HepG2 (cell line): ENCODE results near the gene PEPD. TPM values are rescaled to one million over a fixed set of nuclear protein-coding genes. Genes with fewer than 3 reads are reported as not detected.

Experiments used
- ARID3A ChIP-seq: IDR thresholded peaks from 2 replicates; pipeline ENCODE4 v1.6.1; 2012; ENCODE audit warnings: low read depth, low read length, improper control_type of control experiment
- ARNT ChIP-seq: fragments of 450-650 bp; IDR thresholded peaks from 2 replicates; pipeline ENCODE4 v1.6.1; 2017
- CREB1 ChIP-seq, 2 experiments: fragments of 450-650 bp in 1 of 2; IDR thresholded peaks; 2 replicates each; pipeline ENCODE4 v1.6.1; 2016 to 2017; ENCODE audit warnings: control low read depth in 1 of 2, mild to moderate bottlenecking in 1 of 2, missing compliant biosample characterization in 1 of 2, missing genetic modification characterization in 1 of 2
- KAT2B ChIP-seq: fragments of 150-350 bp; IDR thresholded peaks from 2 replicates; pipeline ENCODE4 v1.6.1; 2014; ENCODE audit warnings: low read depth, low read length, borderline replicate concordance
- NFE2 ChIP-seq: sonication (generic); formaldehyde crosslinking; IDR thresholded peaks from 2 replicates; pipeline ENCODE4 v1.4.0; 2020; ENCODE audit warnings: missing genetic modification reagents
- ZBTB40 ChIP-seq, 2 experiments: fragments of 450-650 bp in 1 of 2; sonication (generic) in 1 of 2; formaldehyde crosslinking in 1 of 2; IDR thresholded peaks; 2 replicates each; pipeline versions ENCODE4 v1.6.1 to v1.8.0; 2016 to 2022; ENCODE audit warnings: antibody characterized with exemption in 1 of 2, mild to moderate bottlenecking in 1 of 2, missing genetic modification reagents in 1 of 2
- ZEB1 ChIP-seq: IDR thresholded peaks from 2 replicates; pipeline ENCODE4 v1.6.1; 2012; ENCODE audit warnings: mild to moderate bottlenecking, low read depth, inconsistent platforms; ENCODE audit not compliant: insufficient replicate concordance
- ZHX2 ChIP-seq, 2 experiments: sonication (generic) in 1 of 2; formaldehyde crosslinking in 1 of 2; IDR thresholded peaks; 2 replicates each; pipeline versions ENCODE4 v1.6.1 to v1.9.0; 2014 to 2022; ENCODE audit warnings: antibody characterized with exemption in 1 of 2, borderline replicate concordance in 1 of 2, inconsistent platforms in 1 of 2, low read depth in 1 of 2, missing genetic modification reagents in 1 of 2
- polyA plus RNA-seq, 8 experiments: library from polyadenylated mRNA; depleted of rRNA in 3 of 8; stranded (reverse) in 7 of 8; unstranded in 1 of 8; fragments of >200 nt; fragmentation: Illumina TruSeq in 4 of 8; extraction: Trizol in 4 of 8; gene quantifications; 2 replicates each; pipeline versions ENCODE4 v1.2.1 to v1.2.3, GENCODE V29; 2011 to 2016; ENCODE audit warnings: low read depth in 4 of 8, missing spikeins in 1 of 8, mixed read lengths in 1 of 8; ENCODE audit not compliant: insufficient read depth in 1 of 8
- total RNA-seq, 5 experiments: library from RNA; depleted of rRNA; stranded (reverse); fragments of >200 nt; fragmentation: Illumina TruSeq; extraction: Trizol; gene quantifications; 2 replicates each; pipeline ENCODE4 v1.2.3, GENCODE V29; 2016; ENCODE audit warnings: low read depth in 1 of 5

PEPD gene
- total and polyA plus RNA-seq, 2 of the 13 experiments (the other 11 are each of a cell fraction or from before 2014, with no cell fraction given) = 60.7 to 75.1 TPM

GRCh38 chr19:33394006-33394722 is 127.4 kb downstream of the PEPD start (continued):
- TF ChIP-seq ZEB1 = no peak
- TF ChIP-seq CREB1 (IDR thresholded peaks at IDR 0.05) = no peak
- no peak for TF ChIP-seq CREB1 (CRISPR knock-in tag; IDR thresholded peaks at IDR 0.05)
- TF ChIP-seq ZBTB40 (IDR thresholded peaks at IDR 0.05) = no peak
- TF ChIP-seq ZBTB40 (CRISPR knock-in tag; IDR thresholded peaks at IDR 0.05) = no peak; the same call in 1 of the 2 replicates
- no peak for TF ChIP-seq ARID3A
- no peak for TF ChIP-seq ZHX2 (IDR thresholded peaks at IDR 0.05; ENCODE audit: low read depth)
- TF ChIP-seq ZHX2 (CRISPR knock-in tag; IDR thresholded peaks at IDR 0.05; ENCODE audit: borderline replicate concordance) = no peak
- TF ChIP-seq KAT2B = no peak
- no peak for TF ChIP-seq NFE2
- no peak for TF ChIP-seq ARNT
